GM23338 (cell line): ENCODE data around the gene IL11. TPM values are rescaled to one million over a fixed set of nuclear protein-coding genes. Genes with fewer than 3 reads are reported as not detected.

Source experiments
- ATAC-seq: fragments of 200-7000 bp; cut with Tn5 transposase; 3 replicates; pipeline ENCODE4 v1.9.1; 2020
- DNase-seq: peaks from one replicate; pipeline ENCODE4 v3.0.0-alpha.2; 2015; ENCODE audit warnings: low spot score
- H2AFZ ChIP-seq: fragments of 200-600 bp; sonication (generic); 2 replicates; pipeline ENCODE4 v1.8.0; 2016; ENCODE audit warnings: antibody characterized with exemption, mild to moderate bottlenecking, moderate library complexity
- H3F3A ChIP-seq: fragments of 200-600 bp; sonication (generic); replicated peaks from 2 replicates; pipeline ENCODE4 v1.8.0; 2017; ENCODE audit warnings: antibody characterized with exemption, mixed run types, low read depth
- H3K27ac ChIP-seq: fragments of 200-600 bp; sonication (generic); 2 replicates; pipeline ENCODE4 v1.6.1; 2016; ENCODE audit warnings: low read depth
- H3K27me3 ChIP-seq: fragments of 200-600 bp; sonication (generic); 2 replicates; pipeline ENCODE4 v1.8.0; 2016; ENCODE audit warnings: mild to moderate bottlenecking, mixed run types, moderate library complexity; ENCODE audit not compliant: insufficient read depth
- H3K36me3 ChIP-seq: fragments of 200-600 bp; sonication (generic); 2 replicates; pipeline ENCODE4 v1.8.0; 2016; ENCODE audit warnings: mild to moderate bottlenecking; ENCODE audit not compliant: insufficient read depth
- H3K4me1 ChIP-seq: fragments of 200-600 bp; sonication (generic); 2 replicates; pipeline ENCODE4 v1.8.0; 2016; ENCODE audit warnings: mild to moderate bottlenecking, moderate library complexity; ENCODE audit not compliant: insufficient read depth
- H3K4me2 ChIP-seq: fragments of 200-600 bp; sonication (generic); 2 replicates; pipeline ENCODE4 v1.7.1; 2017; ENCODE audit warnings: mixed run types
- H3K4me3 ChIP-seq: fragments of 200-600 bp; sonication (generic); 2 replicates; pipeline ENCODE4 v1.6.1; 2016; ENCODE audit warnings: mixed run types
- H3K79me2 ChIP-seq: fragments of 200-600 bp; sonication (generic); replicated peaks from 2 replicates; pipeline ENCODE4 v1.8.0; 2017; ENCODE audit warnings: mild to moderate bottlenecking; ENCODE audit not compliant: insufficient read depth
- H3K9me2 ChIP-seq: fragments of 200-600 bp; sonication (generic); 2 replicates; pipeline ENCODE4 v1.8.0; 2017; ENCODE audit not compliant: insufficient read depth
- H4K20me1 ChIP-seq: fragments of 200-600 bp; sonication (generic); replicated peaks from 2 replicates; pipeline ENCODE4 v1.8.0; 2017; ENCODE audit warnings: mild to moderate bottlenecking; ENCODE audit not compliant: insufficient read depth
- H3K27ac Mint-ChIP-seq: 2 replicates; pipeline ENCODE4 v1.8.0; 2020; ENCODE audit warnings: inconsistent platforms, mild to moderate bottlenecking, moderate library complexity, mixed read lengths
- H3K27me3 Mint-ChIP-seq: 3 replicates; pipeline ENCODE4 v1.8.0; 2022; ENCODE audit warnings: low read depth, mild to moderate bottlenecking, moderate library complexity, mixed read lengths, inconsistent platforms; ENCODE audit not compliant: insufficient read depth, poor library complexity
- H3K36me3 Mint-ChIP-seq: 3 replicates; pipeline ENCODE4 v1.8.0; 2021; ENCODE audit warnings: low read depth, mild to moderate bottlenecking, inconsistent platforms, moderate library complexity, mixed read lengths
- H3K4me1 Mint-ChIP-seq: 3 replicates; pipeline ENCODE4 v1.8.0; 2020; ENCODE audit warnings: mild to moderate bottlenecking, inconsistent platforms, mixed read lengths
- H3K4me3 Mint-ChIP-seq: 3 replicates; pipeline ENCODE4 v1.8.0; 2021; ENCODE audit warnings: moderate library complexity, mild to moderate bottlenecking, inconsistent platforms, mixed read lengths
- H3K9me3 Mint-ChIP-seq: 3 replicates; pipeline ENCODE4 v1.8.0; 2020; ENCODE audit warnings: moderate library complexity, mild to moderate bottlenecking, inconsistent platforms, mixed read lengths
- CTCF ChIP-seq, 2 experiments: fragments of 200-600 bp in 1 of 2; sonication (generic) in 1 of 2; conservative IDR thresholded peaks; 2 replicates each; pipeline versions ENCODE4 v1.5.1 to v1.6.1; 2016 to 2017; ENCODE audit warnings: antibody characterized with exemption in 2 of 2, low read depth in 2 of 2, mild to moderate bottlenecking in 2 of 2, moderate library complexity in 1 of 2
- ETS1 ChIP-seq: IDR thresholded peaks from 2 replicates; pipeline ENCODE4 v1.6.1; 2016; ENCODE audit warnings: antibody characterized with exemption
- EZH2 ChIP-seq: fragments of 200-600 bp; sonication (generic); IDR thresholded peaks from one replicate; pipeline ENCODE4 v1.8.0; 2017; ENCODE audit warnings: antibody characterized with exemption, mild to moderate bottlenecking, low read depth; ENCODE audit not compliant: unreplicated experiment
- EZH2phosphoT487 ChIP-seq: fragments of 200-600 bp; sonication (generic); IDR thresholded peaks from one replicate; pipeline ENCODE4 v1.8.1; 2018; ENCODE audit warnings: antibody characterized with exemption; ENCODE audit not compliant: unreplicated experiment
- JUNB ChIP-seq: IDR thresholded peaks from one replicate; pipeline ENCODE4 v1.6.1; 2016; ENCODE audit warnings: antibody characterized with exemption; ENCODE audit not compliant: unreplicated experiment
- NANOG ChIP-seq: IDR thresholded peaks from 2 replicates; pipeline ENCODE4 v1.6.1; 2016; ENCODE audit warnings: antibody characterized with exemption, borderline replicate concordance
- POLR2AphosphoS5 ChIP-seq: IDR thresholded peaks from 2 replicates; pipeline ENCODE4 v1.6.1; 2016; ENCODE audit warnings: antibody characterized with exemption, low read depth
- ZNF114 ChIP-seq: fragments of 250-450 bp; sonication (Bioruptor Pico); IDR thresholded peaks from 2 replicates; pipeline ENCODE4 v1.5.0; 2020; ENCODE audit warnings: mild to moderate bottlenecking, moderate library complexity
- ZNF331 ChIP-seq: fragments of 250-450 bp; sonication (Bioruptor Pico); IDR thresholded peaks from 2 replicates; pipeline ENCODE4 v1.5.0; 2020; ENCODE audit warnings: low read depth, mild to moderate bottlenecking, moderate library complexity
- polyA plus RNA-seq: library from polyadenylated mRNA; unstranded; fragments of >200 nt; fragmentation: Nextera tagmentation; extraction: Ambion mirVana; gene quantifications from 2 replicates; pipeline ENCODE4 v1.2.1, GENCODE V29; 2016
- total RNA-seq: library from RNA; depleted of rRNA; stranded (reverse); fragments of >200 nt; shearing (Covaris generic); gene quantifications from 2 replicates; pipeline ENCODE4 v1.2.3, GENCODE V29; 2014

The IL11 gene
- total and polyA plus RNA-seq, 2 experiments from 2014 or later: 0.58 to 2.2 TPM

GRCh38 chr19:55319785-55320184 lies 50.5 kb downstream of the IL11 start:
- Histone ChIP-seq H3F3A (peaks cover 4% of the 10 kb centered on the region; the same call in 1 of the 2 replicates), H2AFZ (peak overlapping the region; percentile 99), H3K9me2 (no peaks in the 10 kb centered on the region), H3K36me3 (no peaks in the 10 kb centered on the region), H3K27ac (no peak overlapping the region), H3K27me3 (no peaks in the 10 kb centered on the region), H3K4me1 (peaks cover 5% of the 10 kb centered on the region; the same call in 1 of the 2 replicates), H4K20me1 (no peaks in the 10 kb centered on the region; the same call in 1 of the 2 replicates), H3K4me3 (peak overlapping the region; percentile 60), H3K4me2 (peak overlapping the region; percentile 87), H3K79me2 (no peaks in the 10 kb centered on the region)
- TF ChIP-seq ETS1 (peak; percentile 95), CTCF (conservative IDR thresholded peaks at IDR 0.05; ENCODE audit: low read depth in 2 of 2) (no peak)
- peak overlapping the region; percentile 77 for H3K4me3 Mint-ChIP-seq
- peaks cover 9% of the 10 kb centered on the region for H3K27me3 Mint-ChIP-seq
- peak overlapping the region; percentile 70; the same call in 1 of the 2 replicates for H3K27ac Mint-ChIP-seq
- no peaks in the 10 kb centered on the region; the same call in 2 of the 3 replicates for H3K36me3 Mint-ChIP-seq
- H3K4me1 Mint-ChIP-seq: peaks cover 15% of the 10 kb centered on the region
- DNase-seq: peak; percentile 97
- no peaks in the 10 kb centered on the region; the same call in 2 of the 3 replicates for H3K9me3 Mint-ChIP-seq
- ATAC-seq: peak; percentile 96

GRCh38 chr19:55316646-55317045 lies 53.6 kb downstream of the IL11 start:
- Histone ChIP-seq H3K4me1 (peaks cover 10% of the 10 kb centered on the region; the same call in 1 of the 2 replicates), H3F3A (no peaks in the 10 kb centered on the region; the same call in 1 of the 2 replicates), H3K36me3 (no peaks in the 10 kb centered on the region), H3K4me3 (no peak overlapping the region), H4K20me1 (no peaks in the 10 kb centered on the region; the same call in 1 of the 2 replicates), H3K9me2 (no peaks in the 10 kb centered on the region), H3K27ac (no peak overlapping the region), H3K4me2 (no peak overlapping the region), H3K79me2 (no peaks in the 10 kb centered on the region), H2AFZ (no peak overlapping the region), H3K27me3 (no peaks in the 10 kb centered on the region)
- Mint-ChIP-seq H3K4me3 (no peak overlapping the region), H3K27ac (no peak overlapping the region), H3K36me3 (no peaks in the 10 kb centered on the region; the same call in 2 of the 3 replicates), H3K4me1 (peaks cover 11% of the 10 kb centered on the region), H3K27me3 (peaks cover 16% of the 10 kb centered on the region), H3K9me3 (no peaks in the 10 kb centered on the region)
- no peak for TF ChIP-seq ZNF114
- no peak for TF ChIP-seq EZH2phosphoT487
- no peak for TF ChIP-seq EZH2
- TF ChIP-seq NANOG: no peak
- no peak for TF ChIP-seq ZNF331 (CRISPR knock-in tag)
- TF ChIP-seq JUNB: no peak
- TF ChIP-seq CTCF (conservative IDR thresholded peaks at IDR 0.05; ENCODE audit: low read depth in 2 of 2): no peak
- no peak for TF ChIP-seq POLR2AphosphoS5
- DNase-seq (peak; percentile 47), ATAC-seq (no peak; the same call in 2 of the 3 replicates)
